Osteoblast (primary cell): ENCODE results near the gene CHST11. TPM values are rescaled to one million over a fixed set of nuclear protein-coding genes. Genes with fewer than 3 reads are reported as not detected.
A peak's percentile ranks its signal among the peaks of the same experiment; 100 is the strongest.

Experiments used
- DNase-seq: peaks from one replicate; pipeline ENCODE4 v3.0.0; 2011; ENCODE audit warnings: low spot score, mixed read lengths; ENCODE audit not compliant: insufficient read length; ENCODE audit errors: missing footprints
- H2AFZ ChIP-seq: 2 replicates; pipeline ENCODE4 v1.6.0; 2011; ENCODE audit warnings: mild to moderate bottlenecking, low read length
- H3K27ac ChIP-seq: 2 replicates; pipeline ENCODE4 v1.5.1; 2011; ENCODE audit warnings: mild to moderate bottlenecking, low read depth, low read length, moderate library complexity
- H3K27me3 ChIP-seq: 2 replicates; pipeline ENCODE4 v1.6.0; 2012; ENCODE audit warnings: mild to moderate bottlenecking, control low read depth, inconsistent platforms, low read length, moderate library complexity; ENCODE audit not compliant: insufficient read depth
- H3K36me3 ChIP-seq: 2 replicates; pipeline ENCODE4 v1.5.1; 2011; ENCODE audit warnings: mild to moderate bottlenecking, low read length, control low read depth, moderate library complexity; ENCODE audit not compliant: insufficient read depth
- H3K4me1 ChIP-seq: 2 replicates; pipeline ENCODE4 v1.5.1; 2011; ENCODE audit warnings: mild to moderate bottlenecking, low read length, control low read depth, moderate library complexity; ENCODE audit not compliant: insufficient read depth
- H3K4me2 ChIP-seq: 2 replicates; pipeline ENCODE4 v1.6.0; 2011; ENCODE audit warnings: mild to moderate bottlenecking, low read length; ENCODE audit not compliant: insufficient read depth
- H3K4me3 ChIP-seq: fragments of 200-600 bp; sonication (generic); 3 replicates; pipeline ENCODE4 v1.5.1; 2012; ENCODE audit warnings: mild to moderate bottlenecking, low read length, inconsistent platforms; ENCODE audit not compliant: insufficient read depth
- H3K79me2 ChIP-seq: 2 replicates; pipeline ENCODE4 v1.6.0; 2012; ENCODE audit warnings: mild to moderate bottlenecking, low read length, control low read depth, inconsistent platforms; ENCODE audit not compliant: insufficient read depth
- H3K9me3 ChIP-seq: 2 replicates; pipeline ENCODE4 v1.5.1; 2011; ENCODE audit warnings: low read depth, low read length, control low read depth
- H4K20me1 ChIP-seq: 2 replicates; pipeline ENCODE4 v1.6.0; 2012; ENCODE audit warnings: mild to moderate bottlenecking, low read length, control low read depth; ENCODE audit not compliant: insufficient read depth
- total RNA-seq: library from RNA; depleted of rRNA; stranded (reverse); fragments of >200 nt; gene quantifications from 2 replicates; pipeline ENCODE4 v1.2.3, GENCODE V29; 2012
- TF ChIP-seq, protein P1 (sequence below): IDR thresholded peaks from 2 replicates; pipeline ENCODE4 v1.5.1; 2011; ENCODE audit warnings: mild to moderate bottlenecking, low read depth, low read length, moderate library complexity; ENCODE audit errors: extremely low read depth

CHST11 gene
- total RNA-seq, 1 donor = 24.6 TPM

DNA sequence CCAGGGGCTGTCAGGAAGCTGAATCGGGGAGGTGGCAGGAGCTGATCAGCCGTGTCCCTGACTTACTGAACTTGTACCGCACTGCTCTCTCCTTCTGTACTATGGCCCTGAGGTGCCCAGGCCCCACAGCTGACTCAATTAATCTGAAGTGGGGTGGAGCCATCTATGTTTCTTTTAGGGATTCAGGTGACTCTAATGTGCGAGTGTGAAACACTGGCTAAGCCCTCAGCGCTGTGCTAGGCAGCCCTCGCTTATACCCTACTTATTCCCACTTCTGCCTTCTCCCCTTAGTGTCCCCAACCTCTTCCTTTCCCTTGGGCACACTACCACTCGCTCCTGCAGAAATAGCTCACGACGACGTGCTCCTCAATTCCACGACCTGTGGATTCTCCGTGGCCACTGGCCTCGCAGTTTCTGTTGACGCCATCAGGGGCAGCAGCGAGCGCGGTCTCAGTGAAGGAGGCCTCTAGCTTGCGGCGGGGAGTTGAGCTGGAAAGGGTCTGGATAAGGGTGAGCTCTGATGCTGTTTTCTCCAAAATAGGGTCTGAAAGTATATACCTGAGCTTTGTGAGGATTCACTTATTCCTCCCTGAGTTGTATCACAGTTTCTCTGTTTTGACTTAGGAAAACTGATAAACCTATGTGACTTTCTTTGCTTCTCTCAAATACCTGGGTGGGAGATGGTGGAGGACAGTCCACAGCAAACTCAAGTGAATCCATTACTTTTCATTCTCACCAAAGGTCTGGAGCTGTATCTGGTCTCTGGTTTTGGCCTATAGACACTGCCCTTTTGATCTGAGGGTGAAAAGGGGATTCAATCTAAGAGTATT, 333.8 kb downstream of the CHST11 start:
- no peak for DNase-seq
- H3K9me3 ChIP-seq = no peaks in the 10 kb centered on the region
- H3K4me2 ChIP-seq = no peak overlapping the region
- H3K27me3 ChIP-seq = no peaks in the 10 kb centered on the region
- H3K4me1 ChIP-seq = peaks cover 17% of the 10 kb centered on the region
- no peaks in the 10 kb centered on the region for H4K20me1 ChIP-seq
- no peak overlapping the region for H2AFZ ChIP-seq
- H3K79me2 ChIP-seq = no peaks in the 10 kb centered on the region
- H3K36me3 ChIP-seq = no peaks in the 10 kb centered on the region
- TF ChIP-seq, protein P1, sequence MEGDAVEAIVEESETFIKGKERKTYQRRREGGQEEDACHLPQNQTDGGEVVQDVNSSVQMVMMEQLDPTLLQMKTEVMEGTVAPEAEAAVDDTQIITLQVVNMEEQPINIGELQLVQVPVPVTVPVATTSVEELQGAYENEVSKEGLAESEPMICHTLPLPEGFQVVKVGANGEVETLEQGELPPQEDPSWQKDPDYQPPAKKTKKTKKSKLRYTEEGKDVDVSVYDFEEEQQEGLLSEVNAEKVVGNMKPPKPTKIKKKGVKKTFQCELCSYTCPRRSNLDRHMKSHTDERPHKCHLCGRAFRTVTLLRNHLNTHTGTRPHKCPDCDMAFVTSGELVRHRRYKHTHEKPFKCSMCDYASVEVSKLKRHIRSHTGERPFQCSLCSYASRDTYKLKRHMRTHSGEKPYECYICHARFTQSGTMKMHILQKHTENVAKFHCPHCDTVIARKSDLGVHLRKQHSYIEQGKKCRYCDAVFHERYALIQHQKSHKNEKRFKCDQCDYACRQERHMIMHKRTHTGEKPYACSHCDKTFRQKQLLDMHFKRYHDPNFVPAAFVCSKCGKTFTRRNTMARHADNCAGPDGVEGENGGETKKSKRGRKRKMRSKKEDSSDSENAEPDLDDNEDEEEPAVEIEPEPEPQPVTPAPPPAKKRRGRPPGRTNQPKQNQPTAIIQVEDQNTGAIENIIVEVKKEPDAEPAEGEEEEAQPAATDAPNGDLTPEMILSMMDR = peak; percentile 56
- no peak overlapping the region for H3K4me3 ChIP-seq
- H3K27ac ChIP-seq = no peak overlapping the region

DNA sequence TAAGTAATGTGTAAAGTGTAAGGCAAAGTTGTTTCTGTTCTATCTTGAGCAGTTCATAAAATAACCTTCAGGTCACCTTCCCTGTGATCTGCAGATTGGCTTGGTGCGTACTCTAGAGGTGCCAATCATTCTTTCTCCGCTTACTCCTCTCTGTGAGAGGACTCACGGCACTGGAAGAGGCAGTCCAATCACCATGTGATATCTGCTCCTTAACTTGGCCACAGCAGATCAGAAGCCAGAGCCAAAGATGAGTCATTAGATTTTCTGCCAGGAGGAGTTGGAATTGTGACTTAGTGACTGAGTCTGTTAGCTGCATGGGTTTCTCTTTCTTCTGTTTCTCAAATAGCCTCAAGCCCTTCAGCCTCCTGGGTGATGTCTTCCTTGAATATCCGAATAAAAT, 335.8 kb downstream of the CHST11 start:
- Histone ChIP-seq H3K36me3 (no peaks in the 10 kb centered on the region), H3K4me3 (peak overlapping the region; percentile 3), H3K27ac (peak overlapping the region; percentile 2), H3K4me2 (peak overlapping the region; percentile 31), H3K79me2 (no peaks in the 10 kb centered on the region), H2AFZ (no peak overlapping the region), H3K4me1 (peaks cover 17% of the 10 kb centered on the region), H3K27me3 (no peaks in the 10 kb centered on the region), H4K20me1 (no peaks in the 10 kb centered on the region), H3K9me3 (no peaks in the 10 kb centered on the region)
- TF ChIP-seq, protein P1 = no peak
- DNase-seq = peak; percentile 72

DNA sequence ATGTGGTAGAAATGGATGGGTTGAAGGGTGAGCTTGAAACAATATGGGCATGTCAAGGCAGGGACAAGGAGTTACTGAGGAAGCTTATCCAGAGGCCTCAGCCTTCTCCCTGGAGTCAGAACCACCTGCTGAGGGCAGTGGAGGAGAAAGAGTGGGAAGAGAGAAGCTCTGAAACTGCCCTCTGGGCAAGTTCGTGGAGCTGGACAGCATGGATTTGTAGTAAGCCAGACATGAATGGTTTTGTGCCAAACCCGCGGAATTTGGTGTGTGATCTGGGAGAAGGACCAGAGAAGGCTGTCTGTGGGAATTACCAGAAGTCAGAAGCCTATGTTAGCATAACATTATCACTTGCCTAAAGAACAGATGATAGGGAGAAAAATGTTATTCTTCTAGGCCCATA, 336.5 kb downstream of the CHST11 start:
- peak overlapping the region; percentile 2 for H3K27ac ChIP-seq
- peak overlapping the region; percentile 31 for H3K4me2 ChIP-seq
- H3K36me3 ChIP-seq = no peaks in the 10 kb centered on the region
- no peaks in the 10 kb centered on the region for H4K20me1 ChIP-seq
- H3K4me1 ChIP-seq = peaks cover 17% of the 10 kb centered on the region
- no peak overlapping the region for H2AFZ ChIP-seq
- no peaks in the 10 kb centered on the region for H3K79me2 ChIP-seq
- H3K9me3 ChIP-seq = no peaks in the 10 kb centered on the region
- DNase-seq = peak; percentile 63
- TF ChIP-seq, protein P1 = no peak
- no peak overlapping the region for H3K4me3 ChIP-seq
- no peaks in the 10 kb centered on the region for H3K27me3 ChIP-seq

DNA sequence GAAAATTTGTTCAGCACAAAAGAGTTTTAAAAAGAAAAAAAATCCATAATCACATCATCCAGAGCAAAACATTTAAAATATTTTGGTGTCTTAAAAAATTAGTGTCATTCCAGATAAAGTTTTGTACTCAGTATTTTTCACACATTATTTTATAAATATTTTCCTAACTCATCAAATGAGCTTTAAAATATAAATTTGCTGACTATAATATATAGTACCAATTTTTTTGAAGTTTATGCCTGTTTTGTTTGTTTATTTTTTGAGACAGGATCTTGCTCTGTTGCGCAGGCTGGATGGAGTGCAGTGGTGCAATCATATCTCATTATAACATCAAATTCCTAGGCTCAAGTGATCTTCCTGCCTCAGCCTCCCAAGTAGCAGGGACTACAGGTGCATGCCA, 337.2 kb downstream of the CHST11 start:
- no peak overlapping the region for H2AFZ ChIP-seq
- no peaks in the 10 kb centered on the region for H4K20me1 ChIP-seq
- H3K4me2 ChIP-seq = no peak overlapping the region
- no peaks in the 10 kb centered on the region for H3K36me3 ChIP-seq
- H3K4me1 ChIP-seq = peaks cover 17% of the 10 kb centered on the region
- DNase-seq = no peak
- TF ChIP-seq, protein P1 = no peak
- H3K27me3 ChIP-seq = no peaks in the 10 kb centered on the region
- H3K27ac ChIP-seq = no peak overlapping the region
- H3K9me3 ChIP-seq = no peaks in the 10 kb centered on the region
- H3K4me3 ChIP-seq = no peak overlapping the region
- no peaks in the 10 kb centered on the region for H3K79me2 ChIP-seq
